ENCODE results near the gene SFRP5.

Gene SFRP5

GRCh38 chr10:97785231-97785630 is 13.4 kb upstream of the SFRP5 start:
- DNase-seq (ENCODE audit: low spot score), result no peak

DNA sequence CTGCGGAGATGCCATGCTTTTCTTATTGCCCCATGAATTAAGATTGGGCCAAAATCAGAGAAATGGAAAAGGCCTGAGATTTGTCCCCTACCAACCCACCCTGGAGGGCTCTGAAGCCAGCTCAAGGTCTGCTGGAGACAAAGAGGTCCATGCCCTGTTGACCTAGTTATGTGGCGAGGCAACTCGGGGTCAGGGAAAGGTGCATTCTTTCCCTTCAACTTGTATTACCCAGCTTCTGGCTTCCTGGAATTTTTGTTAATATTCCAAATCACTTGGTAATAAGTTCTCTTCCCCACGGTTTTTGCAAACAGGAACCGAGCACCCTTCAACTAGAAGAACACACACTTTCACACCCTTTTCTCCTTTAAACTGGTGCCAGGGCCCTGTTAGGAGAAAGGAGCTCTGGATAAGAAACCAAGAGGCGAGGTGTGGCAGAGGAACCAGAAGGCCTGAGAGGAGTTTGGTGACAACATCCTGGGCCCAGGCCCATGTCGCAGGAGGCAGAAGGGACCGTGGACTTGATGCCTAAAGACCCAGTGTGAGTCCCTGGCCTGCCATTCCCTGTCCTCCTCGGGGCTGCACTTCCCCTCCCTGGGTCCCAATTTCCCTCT is 12.5 kb upstream of the SFRP5 start:
- no peak for DNase-seq (ENCODE audit: low spot score)

DNA sequence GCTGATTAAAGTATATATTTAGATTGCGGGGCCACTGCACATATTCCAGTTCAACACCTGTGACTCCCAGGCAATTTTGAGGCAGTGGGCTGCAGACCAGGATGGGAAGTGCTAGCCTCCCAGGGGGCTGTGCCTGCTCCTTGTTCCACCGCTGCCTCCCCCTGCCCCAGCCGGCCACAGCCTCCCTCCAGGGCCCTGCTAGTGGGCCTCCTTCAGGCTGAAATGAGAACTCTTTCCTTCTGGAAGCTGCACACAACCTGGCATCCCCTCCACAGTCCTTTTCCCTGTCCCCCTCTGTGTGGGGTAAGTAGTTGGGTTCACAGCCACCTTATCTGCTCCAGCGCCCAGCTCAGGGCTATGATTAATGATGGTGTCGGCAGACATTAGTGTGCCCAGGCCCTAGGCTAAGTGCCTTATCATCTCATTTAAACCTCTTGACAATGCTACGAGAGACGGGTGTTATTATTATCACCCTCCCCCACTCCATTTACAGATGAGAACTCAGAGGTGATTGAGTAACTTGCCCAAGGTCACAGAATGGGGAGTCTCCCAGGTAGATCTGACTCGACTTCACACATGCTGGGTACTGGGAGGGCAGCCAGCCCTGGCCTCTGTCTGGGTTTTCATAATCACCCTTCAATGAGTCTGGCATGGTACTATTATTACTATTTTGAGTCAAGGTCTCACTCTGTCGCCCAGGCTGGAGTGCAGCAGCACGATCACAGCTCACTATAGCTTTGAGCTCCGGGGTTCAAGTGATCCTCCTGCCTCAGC is 10.8 kb upstream of the SFRP5 start:
- DNase-seq (ENCODE audit: low spot score), result peak; percentile 12

DNA sequence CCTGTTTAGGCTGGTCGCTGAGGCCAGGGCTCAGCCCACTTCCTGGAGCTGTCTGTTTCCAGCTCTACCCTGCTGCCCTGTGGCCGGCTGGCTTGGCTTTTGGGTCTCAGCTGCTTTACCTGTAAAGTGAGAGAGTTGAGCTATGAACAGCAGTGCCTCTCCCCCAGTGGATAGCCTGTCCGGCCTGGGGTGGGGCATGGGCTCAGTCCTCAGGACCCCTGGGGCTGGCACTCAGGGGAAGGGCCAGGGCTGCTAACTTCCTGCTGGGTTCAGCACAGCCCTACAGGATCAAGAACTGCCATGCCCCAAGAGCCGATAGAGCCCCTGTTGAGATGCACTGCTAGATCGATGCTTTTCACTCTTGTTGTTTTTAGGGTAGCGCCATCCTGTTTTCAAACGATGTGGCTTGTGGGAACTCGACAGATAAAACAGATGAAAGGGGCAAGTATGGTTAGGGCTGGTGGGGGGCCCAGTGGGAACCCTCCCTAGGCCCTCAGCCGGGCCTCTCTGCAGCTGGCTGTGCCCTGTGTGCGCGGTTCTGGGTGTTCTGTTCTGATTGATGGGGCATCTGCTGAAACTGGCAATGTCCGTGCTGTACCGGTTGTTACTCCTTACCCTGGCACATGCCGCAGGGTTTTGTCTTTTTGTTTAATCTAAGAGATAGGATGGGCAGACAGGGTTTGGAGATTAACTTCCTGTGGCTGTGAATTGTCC is 10.0 kb upstream of the SFRP5 start:
- no peak for DNase-seq (ENCODE audit: low spot score)

DNA sequence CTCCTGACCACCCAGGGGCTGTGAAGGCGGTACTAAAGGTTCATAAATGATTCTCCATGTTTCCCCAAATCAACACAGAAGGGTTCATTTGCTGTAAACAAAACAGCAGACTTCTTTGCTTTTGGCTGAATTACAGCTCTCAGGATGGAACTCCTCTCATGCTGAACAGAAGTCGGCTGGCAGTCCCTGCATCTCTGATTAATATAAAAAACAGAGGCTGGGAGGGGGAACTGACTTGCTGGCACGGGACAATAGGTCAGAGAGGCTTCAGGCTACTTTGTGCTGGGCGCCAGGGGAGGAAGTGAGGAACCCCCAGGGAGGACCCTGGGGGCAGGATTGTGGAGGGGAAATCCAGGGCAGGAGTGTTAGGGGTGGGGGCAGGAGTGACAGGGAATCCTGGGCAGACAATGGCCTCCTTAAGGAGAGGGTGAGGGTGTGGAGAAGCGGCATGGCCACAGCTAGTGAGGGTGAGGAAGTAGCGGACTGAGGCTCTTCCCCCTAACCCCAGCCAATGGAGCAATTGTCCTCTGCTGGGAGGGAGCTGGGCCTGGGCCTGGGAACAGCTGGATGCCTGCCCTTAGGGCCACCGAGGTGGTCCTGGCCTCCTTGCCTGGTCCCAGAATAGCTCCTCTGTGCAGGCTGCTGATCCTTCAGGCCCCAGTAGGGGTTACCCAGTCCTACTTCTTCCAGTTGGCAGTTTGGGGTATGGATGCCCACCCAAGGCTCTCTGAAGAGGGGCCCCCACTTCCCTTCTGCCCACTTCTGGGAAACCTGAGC is 9.2 kb upstream of the SFRP5 start:
- no peak for DNase-seq (ENCODE audit: low spot score)

- DNase-seq (ENCODE audit: low spot score), result no peak
These were observed 8.2 kb upstream of the SFRP5 start for GRCh38 chr10:97779975-97780374.

GRCh38 chr10:97779492-97779891 is 7.7 kb upstream of the SFRP5 start:
- DNase-seq (ENCODE audit: low spot score), result no peak

GRCh38 chr10:97778452-97779302 is 6.9 kb upstream of the SFRP5 start:
- DNase-seq (ENCODE audit: low spot score), result no peak

GRCh38 chr10:97777143-97777542 is 5.3 kb upstream of the SFRP5 start:
- no peak for DNase-seq (ENCODE audit: low spot score)

- no peak for DNase-seq (ENCODE audit: low spot score)
These were observed 3.1 kb upstream of the SFRP5 start for GRCh38 chr10:97774811-97775294.

DNA sequence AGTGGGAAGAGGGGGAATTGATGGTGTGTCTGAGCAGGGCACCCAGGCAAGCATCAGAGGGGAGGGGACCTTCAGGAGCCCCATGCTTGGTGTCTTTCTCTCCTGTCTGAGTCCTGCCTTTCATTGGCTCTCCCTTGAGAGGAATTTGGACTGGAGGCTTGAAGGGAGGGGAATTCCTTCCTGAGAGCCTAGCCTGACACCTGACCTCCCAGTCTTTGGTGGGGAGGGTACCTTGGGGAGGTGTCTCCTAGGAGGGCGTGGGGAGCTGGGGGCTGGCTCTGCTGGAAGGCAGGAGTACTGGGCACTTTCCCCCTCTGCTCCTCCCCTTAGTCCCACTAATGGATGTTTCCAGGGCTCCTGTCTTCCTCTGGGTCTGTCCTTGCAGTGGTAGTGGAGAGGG is 1.3 kb upstream of the SFRP5 start:
- DNase-seq (ENCODE audit: low spot score), result no peak

- peak; percentile 35 for DNase-seq (ENCODE audit: low spot score)
These were observed 526 bp downstream of the SFRP5 start for GRCh38 chr10:97771055-97771891.

- no peak for DNase-seq (ENCODE audit: low spot score)
These were observed 1.5 kb downstream of the SFRP5 start for GRCh38 chr10:97770255-97770654.

DNA sequence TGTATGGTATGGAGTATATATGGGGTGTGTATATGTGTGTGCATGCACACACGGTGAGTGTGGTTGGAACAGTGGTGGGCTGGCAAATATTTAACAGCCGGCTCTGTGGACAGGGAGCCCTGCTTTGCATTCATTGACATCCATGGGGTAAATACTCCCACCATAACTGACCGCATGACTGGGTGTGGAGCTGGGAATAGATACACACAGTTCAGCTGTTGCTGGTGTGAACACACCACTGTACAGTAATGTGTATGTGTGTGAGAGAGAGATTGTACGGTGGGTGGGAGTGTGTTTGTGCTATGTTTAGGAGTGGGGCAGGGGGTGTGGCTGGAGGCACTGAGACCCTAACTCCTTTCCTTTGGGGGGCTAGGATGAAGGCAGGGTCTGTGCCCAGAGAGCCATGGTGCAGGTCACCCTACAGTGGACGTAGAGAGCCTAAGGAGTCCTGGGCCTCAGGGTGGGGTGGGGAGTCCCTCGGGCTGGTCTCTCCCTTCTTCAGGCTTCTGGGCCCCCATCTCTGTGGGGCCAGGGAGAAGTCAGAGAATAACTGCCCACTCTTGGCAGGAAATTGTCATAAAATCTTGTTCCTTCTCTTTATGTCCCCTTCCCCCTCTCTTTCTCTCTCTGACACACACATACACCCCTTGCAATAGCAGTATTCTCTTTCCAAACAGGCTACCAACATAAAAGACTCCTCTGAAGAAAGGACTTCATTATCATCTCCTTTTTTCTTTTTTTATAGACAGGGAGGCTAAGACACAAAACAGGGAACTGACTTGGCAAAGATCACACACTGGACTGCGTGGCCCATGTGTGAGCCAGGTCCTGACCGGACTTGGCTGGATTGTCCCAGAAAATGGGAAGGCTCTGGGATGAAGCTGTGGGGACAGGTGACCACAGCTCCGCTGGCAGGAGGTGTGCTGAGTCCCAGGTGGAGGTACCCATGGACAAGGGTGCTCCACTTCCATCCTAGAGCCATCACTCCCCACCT is 3.2 kb downstream of the SFRP5 start:
- DNase-seq (ENCODE audit: low spot score), result no peak

- DNase-seq (ENCODE audit: low spot score), result no peak
These were observed 4.5 kb downstream of the SFRP5 start for GRCh38 chr10:97766996-97767924.

- no peak for DNase-seq (ENCODE audit: low spot score)
These were observed 5.5 kb downstream of the SFRP5 start for GRCh38 chr10:97766106-97766810.

GRCh38 chr10:97765201-97765600 is 6.6 kb downstream of the SFRP5 start:
- no peak for DNase-seq (ENCODE audit: low spot score)

Data from kidney tubule cell (primary cell).